A673 (cell line): ENCODE results near the gene TENM4. TPM values are rescaled to one million over a fixed set of nuclear protein-coding genes. Genes with fewer than 3 reads are reported as not detected.
A peak's percentile ranks its signal among the peaks of the same experiment; 100 is the strongest.

ENCODE experiments used
- BruUV-seq: library from RNA; stranded (reverse); fragments of 400-500 nt; replicated peaks from 2 replicates; lab custom pipeline; 2021; lab: Mats Ljungman, UMichigan
- CTCF ChIA-PET: fragments of 300-600 bp; sonication (Branson Sonifier 250); formaldehyde crosslinking; loops from one replicate; lab custom pipeline; 2022; ENCODE audit warnings: antibody characterized with exemption; lab: Charles Lee
- POLR2A ChIA-PET: fragments of 300-600 bp; sonication (Branson Sonifier 250); formaldehyde crosslinking; loops from one replicate; lab custom pipeline; 2022; ENCODE audit warnings: antibody characterized with exemption; ENCODE audit not compliant: low non-redundant PET; lab: Charles Lee
- DNase-seq: peaks from one replicate; pipeline ENCODE4 v3.0.0-alpha.2; 2015; ENCODE audit warnings: low spot score
- H3K27ac ChIP-seq: fragments of 200-600 bp; sonication (generic); 2 replicates; pipeline ENCODE4 v1.5.1; 2016; ENCODE audit warnings: mixed run types, low read depth, mild to moderate bottlenecking, mixed read lengths, antibody characterized with exemption, low read length; ENCODE audit not compliant: poor library complexity, severe bottlenecking
- H3K27me3 ChIP-seq: fragments of 200-600 bp; sonication (generic); replicated peaks from 2 replicates; pipeline ENCODE4 v1.6.1; 2017; ENCODE audit warnings: mixed run types, low read depth, mild to moderate bottlenecking, mixed read lengths, antibody characterized with exemption, low read length; ENCODE audit not compliant: insufficient read depth, poor library complexity
- H3K36me3 ChIP-seq: fragments of 200-600 bp; sonication (generic); 2 replicates; pipeline ENCODE4 v1.6.1; 2016; ENCODE audit warnings: mixed run types, mild to moderate bottlenecking, mixed read lengths, antibody characterized with exemption, low read length; ENCODE audit not compliant: insufficient read depth, poor library complexity, severe bottlenecking
- H3K4me1 ChIP-seq: fragments of 200-600 bp; sonication (generic); 2 replicates; pipeline ENCODE4 v1.6.1; 2017; ENCODE audit warnings: mixed run types, mild to moderate bottlenecking, mixed read lengths, antibody characterized with exemption, low read length; ENCODE audit not compliant: insufficient read depth, poor library complexity, severe bottlenecking
- H3K4me3 ChIP-seq: fragments of 200-600 bp; sonication (generic); 2 replicates; pipeline ENCODE4 v1.5.1; 2016; ENCODE audit warnings: low read depth, mixed run types, mild to moderate bottlenecking, mixed read lengths, low read length; ENCODE audit not compliant: poor library complexity, severe bottlenecking
- H3K9me3 ChIP-seq: fragments of 200-600 bp; sonication (generic); 2 replicates; pipeline ENCODE4 v1.6.1; 2016; ENCODE audit warnings: mixed run types, low read depth, mild to moderate bottlenecking, mixed read lengths, antibody characterized with exemption, low read length; ENCODE audit not compliant: poor library complexity, severe bottlenecking
- EZH2 ChIP-seq: fragments of 200-600 bp; sonication (generic); IDR thresholded peaks from 2 replicates; pipeline ENCODE4 v1.6.1; 2017; ENCODE audit warnings: borderline replicate concordance, low read depth, mild to moderate bottlenecking, mixed read lengths, antibody characterized with exemption, low read length; ENCODE audit not compliant: poor library complexity, severe bottlenecking
- intact Hi-C: fragments of 100-400 bp; cut with micrococcal nuclease; formaldehyde crosslinking; loops from one replicate; pipeline ENCODE4 v1.10.0; 2022; ENCODE audit not compliant: unreplicated experiment
- total RNA-seq: library from RNA; stranded (reverse); gene quantifications from 2 replicates; pipeline ENCODE4 v1.2.3, GENCODE V29; 2021
- TF ChIP-seq, protein P1 (sequence below): fragments of 300-800, 200-600 bp; sonication (generic); conservative IDR thresholded peaks from 2 replicates; pipeline ENCODE4 v1.5.1; 2017; ENCODE audit warnings: low read depth, mild to moderate bottlenecking, antibody characterized with exemption, low read length, moderate library complexity, mixed read lengths

The TENM4 gene
- total RNA-seq, 1 experiment from 2014 or later, result 0.11 TPM

DNA sequence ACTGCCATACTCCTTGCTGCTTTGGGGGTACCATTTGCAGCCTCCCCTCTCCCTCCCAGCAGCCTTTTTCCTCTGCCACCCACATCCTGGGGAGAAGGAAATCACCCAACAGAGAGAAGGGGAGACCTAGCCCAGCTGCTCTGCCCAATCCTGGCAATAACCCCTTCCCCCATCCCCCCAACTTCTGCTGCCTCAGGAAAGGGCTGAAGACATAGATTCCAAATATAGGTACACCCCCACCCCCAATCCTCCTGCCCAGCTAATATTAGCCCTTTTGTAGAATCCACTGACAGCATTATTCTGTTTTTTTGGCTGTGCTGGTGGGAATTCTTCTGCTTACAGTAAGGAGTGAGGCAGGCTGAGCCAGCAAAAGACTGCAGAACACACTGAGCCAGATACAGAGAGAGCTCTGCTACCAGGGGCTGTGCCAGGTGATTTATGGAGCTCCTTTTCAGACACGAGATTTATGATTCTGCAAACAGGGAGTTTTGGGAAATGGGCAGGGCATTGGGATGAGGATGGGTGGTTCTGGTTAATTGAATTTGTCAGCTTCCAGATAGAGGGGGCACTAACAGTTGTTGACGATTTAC lies 164.0 kb downstream of the TENM4 start:
- no peaks in the 10 kb centered on the region for H3K9me3 ChIP-seq
- H3K4me3 ChIP-seq, result no peak overlapping the region
- no peak for TF ChIP-seq EZH2
- TF ChIP-seq, protein P1, sequence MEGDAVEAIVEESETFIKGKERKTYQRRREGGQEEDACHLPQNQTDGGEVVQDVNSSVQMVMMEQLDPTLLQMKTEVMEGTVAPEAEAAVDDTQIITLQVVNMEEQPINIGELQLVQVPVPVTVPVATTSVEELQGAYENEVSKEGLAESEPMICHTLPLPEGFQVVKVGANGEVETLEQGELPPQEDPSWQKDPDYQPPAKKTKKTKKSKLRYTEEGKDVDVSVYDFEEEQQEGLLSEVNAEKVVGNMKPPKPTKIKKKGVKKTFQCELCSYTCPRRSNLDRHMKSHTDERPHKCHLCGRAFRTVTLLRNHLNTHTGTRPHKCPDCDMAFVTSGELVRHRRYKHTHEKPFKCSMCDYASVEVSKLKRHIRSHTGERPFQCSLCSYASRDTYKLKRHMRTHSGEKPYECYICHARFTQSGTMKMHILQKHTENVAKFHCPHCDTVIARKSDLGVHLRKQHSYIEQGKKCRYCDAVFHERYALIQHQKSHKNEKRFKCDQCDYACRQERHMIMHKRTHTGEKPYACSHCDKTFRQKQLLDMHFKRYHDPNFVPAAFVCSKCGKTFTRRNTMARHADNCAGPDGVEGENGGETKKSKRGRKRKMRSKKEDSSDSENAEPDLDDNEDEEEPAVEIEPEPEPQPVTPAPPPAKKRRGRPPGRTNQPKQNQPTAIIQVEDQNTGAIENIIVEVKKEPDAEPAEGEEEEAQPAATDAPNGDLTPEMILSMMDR, result no peak
- H3K36me3 ChIP-seq, result no peaks in the 10 kb centered on the region
- no TSS peak for BruUV-seq
- POLR2A ChIA-PET, result interaction anchor here (0.7 kb wide), 1 partner anchor 451 kb away, joined by 8 read pairs; no protein-coding TSS in a partner anchor
- CTCF ChIA-PET, result interaction anchor here (0.6 kb wide), 1 partner anchor 82 kb away, joined by 4 read pairs; no protein-coding TSS in a partner anchor
- intact Hi-C loops, result no loop called here
- no peak for DNase-seq
- no peaks in the 10 kb centered on the region for H3K27me3 ChIP-seq
- no peak overlapping the region for H3K27ac ChIP-seq
- no peaks in the 10 kb centered on the region for H3K4me1 ChIP-seq

DNA sequence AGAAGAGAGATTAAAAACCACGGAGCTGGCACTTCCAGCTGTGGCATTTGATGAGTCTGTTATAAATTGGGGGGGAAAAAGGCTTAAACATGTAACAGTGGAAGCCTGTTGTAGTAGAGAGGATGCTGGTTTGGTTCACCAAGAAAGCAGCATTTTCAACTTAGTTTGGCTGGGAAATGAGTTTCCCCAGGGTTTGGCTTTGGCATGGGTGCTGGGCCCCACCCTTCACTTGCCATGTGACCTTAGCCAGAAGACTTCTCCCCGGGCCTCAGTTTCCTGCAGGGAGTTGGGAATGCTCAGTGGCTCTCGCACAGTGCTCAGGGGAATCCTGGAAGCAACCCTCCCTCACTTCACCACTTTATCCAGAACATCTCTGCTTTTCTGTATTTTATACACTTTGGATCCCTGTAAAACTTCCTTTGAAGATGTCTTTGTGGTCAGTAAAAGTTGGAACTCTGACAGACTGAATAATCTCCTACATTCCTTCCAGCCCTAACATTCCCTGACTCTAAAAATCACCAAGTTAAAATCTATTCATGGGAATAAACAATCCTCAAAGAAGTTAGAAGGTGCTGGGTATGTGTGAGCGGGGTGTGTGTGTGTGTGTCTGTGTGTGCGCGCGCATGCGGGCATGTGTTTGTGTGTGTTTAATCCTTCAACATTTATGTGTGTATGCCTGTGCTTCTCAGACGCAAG lies 166.0 kb downstream of the TENM4 start:
- no peak overlapping the region for H3K4me3 ChIP-seq
- no peaks in the 10 kb centered on the region for H3K27me3 ChIP-seq
- DNase-seq, result no peak
- POLR2A ChIA-PET, result no interaction called here
- H3K4me1 ChIP-seq, result no peaks in the 10 kb centered on the region
- BruUV-seq, result no TSS peak
- no peaks in the 10 kb centered on the region for H3K36me3 ChIP-seq
- intact Hi-C loops, result no loop called here
- H3K27ac ChIP-seq, result no peak overlapping the region
- H3K9me3 ChIP-seq, result no peaks in the 10 kb centered on the region
- CTCF ChIA-PET, result no interaction called here
- TF ChIP-seq, protein P1, result no peak
- TF ChIP-seq EZH2, result no peak

DNA sequence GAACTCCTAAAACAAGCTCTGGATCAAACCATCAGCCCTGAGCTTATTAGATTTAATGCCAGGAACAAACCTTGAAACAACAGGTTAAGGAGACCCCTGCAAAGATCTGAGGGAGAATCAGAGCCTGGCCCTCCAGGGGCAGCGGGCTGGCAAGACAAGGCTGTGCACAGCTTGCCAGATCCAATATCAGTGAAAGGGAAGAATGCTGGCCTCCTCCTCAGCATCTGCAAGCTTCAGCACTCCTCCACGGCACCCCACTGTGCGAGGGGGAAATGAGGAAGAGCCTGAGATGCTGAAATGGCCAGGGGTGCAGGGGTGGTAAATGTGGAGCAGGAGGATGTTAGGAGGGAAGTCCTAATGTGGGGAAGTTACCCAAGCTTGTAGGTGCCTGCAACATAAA lies 167.0 kb downstream of the TENM4 start:
- TF ChIP-seq, protein P1, result no peak
- TF ChIP-seq EZH2, result no peak
- peak; percentile 14 for DNase-seq
- H3K27me3 ChIP-seq, result peaks cover 3% of the 10 kb centered on the region
- CTCF ChIA-PET, result no interaction called here
- intact Hi-C loops, result no loop called here
- no peaks in the 10 kb centered on the region for H3K4me1 ChIP-seq
- POLR2A ChIA-PET, result no interaction called here
- H3K9me3 ChIP-seq, result no peaks in the 10 kb centered on the region
- no peaks in the 10 kb centered on the region for H3K36me3 ChIP-seq
- no peak overlapping the region for H3K27ac ChIP-seq
- no peak overlapping the region for H3K4me3 ChIP-seq
- no TSS peak for BruUV-seq
